GM18520 (cell line): ENCODE measurements around the gene IQSEC1.

ENCODE experiments used
- ATAC-seq: cut with Tn5 transposase; IDR thresholded peaks from one replicate; pipeline ENCODE4 v1.9.1; 2021; ENCODE audit not compliant: unreplicated experiment

IQSEC1 gene

DNA sequence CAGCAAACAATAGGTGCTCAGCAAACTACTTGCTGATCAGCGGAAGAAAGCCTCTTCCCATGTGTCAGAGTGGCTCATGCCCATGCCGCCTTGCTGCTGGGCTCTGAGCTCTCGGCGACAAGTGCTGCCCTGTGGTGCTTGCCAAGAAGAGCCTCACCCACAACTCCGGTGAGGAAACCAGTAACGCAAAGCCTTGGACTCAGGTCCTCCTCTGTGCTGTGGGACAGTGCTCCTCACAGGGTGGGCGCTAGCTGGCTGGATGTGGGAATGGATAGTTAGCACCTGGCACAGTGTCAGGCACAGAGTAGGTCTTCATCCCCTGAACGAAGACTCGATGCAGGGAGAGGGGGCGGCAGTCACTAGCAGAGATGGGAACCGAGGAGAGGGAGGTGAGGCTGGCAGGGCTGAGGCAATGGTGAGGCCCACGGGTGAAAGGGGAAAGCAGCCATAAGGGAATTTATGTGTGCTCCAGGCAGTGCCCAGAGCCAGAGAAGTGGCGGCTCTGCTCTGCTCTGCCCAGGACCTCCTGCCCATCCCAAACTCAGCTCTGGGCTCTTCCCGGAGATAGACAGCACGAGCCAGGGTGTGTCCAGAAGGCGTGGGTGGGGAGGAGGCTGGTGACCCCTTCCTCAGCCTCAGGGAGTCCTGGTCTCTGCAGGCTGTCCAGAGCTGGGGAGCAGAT, 55.7 kb downstream of the IQSEC1 start:
- no peak for ATAC-seq

DNA sequence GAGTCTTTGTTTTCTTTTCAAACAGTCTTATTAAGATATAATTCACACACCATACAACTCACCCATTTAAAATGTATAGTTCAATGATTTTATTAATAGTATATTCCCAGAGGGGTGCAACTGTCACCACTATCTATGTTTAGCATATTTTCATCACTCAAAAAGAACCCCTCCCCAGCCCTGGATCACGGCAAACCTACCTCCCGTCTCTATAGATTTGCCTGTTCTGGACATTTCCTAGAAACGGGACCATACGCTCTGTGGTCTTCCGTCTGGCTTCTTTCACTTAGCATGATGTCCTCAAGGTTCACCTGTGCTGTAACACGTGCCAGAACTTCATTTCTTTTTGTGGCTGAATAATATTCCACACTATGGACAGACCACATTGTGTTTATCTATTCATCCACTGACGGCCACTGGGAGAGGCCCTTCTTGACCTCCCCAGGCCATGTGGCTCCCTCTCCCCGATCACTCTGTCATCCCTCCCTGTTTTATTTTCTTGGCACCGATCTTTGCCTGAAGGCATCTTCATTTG, 56.4 kb downstream of the IQSEC1 start:
- no peak for ATAC-seq

DNA sequence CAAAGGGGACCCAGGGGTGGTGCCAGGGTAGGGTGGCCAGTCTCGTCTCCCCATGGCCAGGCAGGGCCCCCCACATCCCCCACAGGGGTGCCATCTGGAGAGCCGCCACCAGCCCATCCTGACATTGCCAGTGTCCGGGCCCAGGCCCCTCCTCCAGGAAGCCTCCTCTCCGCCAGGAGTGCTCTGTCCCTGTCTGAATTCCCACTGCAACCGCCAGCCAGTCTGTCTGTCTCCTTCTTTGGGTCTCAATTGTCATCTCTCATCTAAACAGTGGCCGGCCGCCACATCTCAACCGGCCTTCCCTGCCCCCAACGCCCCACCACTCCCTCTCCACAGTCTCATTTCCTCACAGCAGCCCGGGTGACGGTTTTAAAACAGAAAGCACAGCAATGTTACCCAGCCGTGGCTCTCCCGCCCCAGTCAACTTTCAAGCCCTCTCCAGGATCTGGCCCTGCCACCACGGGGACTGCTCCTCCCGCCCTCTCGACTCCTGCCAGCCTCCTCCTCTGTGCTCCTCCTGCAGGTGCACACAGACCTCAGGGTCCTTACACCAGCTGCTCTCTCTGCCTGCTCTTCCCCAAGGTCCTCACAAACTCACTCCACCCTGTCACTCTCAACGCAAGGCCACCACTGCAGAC, 57.0 kb downstream of the IQSEC1 start:
- no peak for ATAC-seq

DNA sequence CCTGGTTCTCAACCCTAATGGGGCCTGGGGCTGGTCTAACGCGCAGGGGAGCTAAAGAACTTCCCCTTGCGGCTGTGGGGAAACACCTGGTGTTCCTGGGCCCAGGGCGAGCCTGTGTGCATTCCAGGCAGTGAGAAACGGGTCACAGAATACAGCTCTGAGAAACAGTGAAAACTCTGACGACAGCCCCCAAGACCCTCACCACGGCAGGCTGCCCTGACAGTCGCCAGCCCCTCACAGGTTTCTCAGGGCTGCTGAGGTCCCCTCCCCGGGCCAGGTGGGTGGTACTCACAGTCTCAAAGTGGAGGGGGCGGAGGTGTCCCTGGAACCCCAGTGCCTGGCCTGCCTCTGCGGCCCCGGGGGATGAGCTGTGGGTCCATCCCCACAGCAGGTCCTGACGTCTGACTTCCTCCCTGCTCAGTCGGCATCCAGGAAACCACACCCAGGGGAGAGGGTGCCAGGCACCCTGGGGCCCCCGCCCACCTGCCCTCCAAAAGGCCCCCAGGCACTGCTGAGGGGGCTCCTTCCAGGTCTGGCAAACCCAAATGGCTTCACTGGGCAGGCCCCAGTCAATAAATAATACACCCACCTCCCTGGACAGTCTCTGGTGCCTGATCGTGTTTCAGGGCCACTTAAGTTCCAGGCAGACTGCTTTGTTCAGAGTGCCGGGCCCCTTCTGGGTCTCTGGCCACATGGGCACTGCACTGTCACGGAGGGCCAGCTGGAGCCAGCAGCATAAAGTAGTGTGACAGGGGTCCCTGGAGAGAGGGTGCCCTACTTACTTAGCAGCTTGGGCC, 57.7 kb downstream of the IQSEC1 start:
- ATAC-seq: no peak

DNA sequence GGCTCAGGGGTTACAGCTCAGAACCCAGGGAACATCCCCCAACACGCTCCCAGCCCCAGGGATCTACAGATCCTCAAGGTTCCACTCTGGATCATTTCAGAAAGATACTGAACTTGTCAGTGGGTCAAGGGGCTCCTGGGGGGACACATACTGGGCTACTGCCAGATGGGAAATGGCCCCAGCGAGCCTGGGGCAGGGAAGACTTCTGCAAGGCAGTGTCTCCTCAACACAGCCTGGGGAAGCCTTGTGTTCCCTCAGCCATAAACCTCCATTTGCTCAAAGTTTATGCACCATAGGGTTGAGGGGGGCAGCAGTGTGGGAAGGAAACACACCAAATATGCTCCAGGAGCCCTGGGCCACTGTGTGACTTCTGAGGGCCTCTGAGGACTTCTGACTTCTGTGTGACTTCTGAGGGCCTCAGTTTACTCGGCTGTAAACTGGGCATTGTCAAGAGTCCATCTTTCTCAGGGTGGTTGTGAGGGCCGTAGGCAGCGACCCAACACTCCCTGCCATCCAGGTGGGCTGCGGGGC, 58.4 kb downstream of the IQSEC1 start:
- no peak for ATAC-seq

DNA sequence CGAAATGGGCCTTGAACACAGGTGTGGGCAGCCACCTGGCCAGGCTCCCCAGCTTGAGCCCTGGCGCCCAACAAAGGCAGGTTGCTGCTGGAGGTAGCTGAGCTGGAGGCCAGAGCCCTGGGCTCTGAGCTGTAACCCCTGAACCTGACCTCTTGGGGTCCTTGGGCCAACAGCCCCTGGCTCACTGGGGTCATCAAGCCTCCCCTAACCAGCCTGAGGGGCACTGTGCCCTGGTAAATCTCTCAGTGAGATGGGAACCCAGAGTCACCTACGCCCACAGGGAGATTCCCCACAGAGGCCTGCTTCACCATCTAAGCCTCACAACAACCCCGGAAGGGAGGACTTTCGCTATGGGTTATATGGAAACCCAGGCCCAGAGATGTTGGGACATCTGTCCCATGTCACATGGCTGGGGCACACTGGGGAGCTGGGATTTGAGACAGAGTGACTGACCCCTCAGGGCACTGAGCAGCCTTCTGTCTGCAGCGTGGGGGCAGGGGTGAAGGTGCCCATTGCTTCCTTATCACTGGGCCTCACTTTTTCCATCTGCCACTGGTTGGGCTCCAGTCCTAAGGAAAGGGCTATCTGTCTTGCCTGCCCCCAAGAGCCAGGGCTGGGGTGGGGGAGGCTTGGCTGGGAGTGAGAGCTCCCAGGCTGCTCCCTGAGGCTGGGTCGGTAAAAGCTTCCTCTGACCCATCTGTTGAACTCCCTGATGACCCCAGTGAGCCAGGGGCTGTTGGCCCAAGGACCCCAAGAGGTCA, 59.1 kb downstream of the IQSEC1 start:
- ATAC-seq: no peak

DNA sequence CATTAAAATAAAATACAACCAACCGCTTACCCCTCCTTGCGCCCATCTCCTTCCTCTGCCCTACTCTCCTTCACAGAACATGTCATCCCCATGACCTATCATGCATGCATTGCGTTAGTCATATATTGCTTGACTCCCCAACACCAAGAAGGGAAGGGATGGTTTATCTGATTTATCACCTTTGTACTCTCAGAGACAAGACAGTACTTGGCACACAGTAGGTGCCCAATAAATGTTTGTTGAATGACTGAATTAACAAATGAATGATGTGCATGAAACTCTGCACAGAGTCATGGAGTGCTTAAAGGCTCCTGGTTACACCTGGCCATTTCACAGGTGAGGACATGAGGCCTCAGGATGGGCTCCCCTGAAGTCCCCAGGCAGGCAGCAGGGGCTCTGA, 59.7 kb downstream of the IQSEC1 start:
- ATAC-seq: no peak

DNA sequence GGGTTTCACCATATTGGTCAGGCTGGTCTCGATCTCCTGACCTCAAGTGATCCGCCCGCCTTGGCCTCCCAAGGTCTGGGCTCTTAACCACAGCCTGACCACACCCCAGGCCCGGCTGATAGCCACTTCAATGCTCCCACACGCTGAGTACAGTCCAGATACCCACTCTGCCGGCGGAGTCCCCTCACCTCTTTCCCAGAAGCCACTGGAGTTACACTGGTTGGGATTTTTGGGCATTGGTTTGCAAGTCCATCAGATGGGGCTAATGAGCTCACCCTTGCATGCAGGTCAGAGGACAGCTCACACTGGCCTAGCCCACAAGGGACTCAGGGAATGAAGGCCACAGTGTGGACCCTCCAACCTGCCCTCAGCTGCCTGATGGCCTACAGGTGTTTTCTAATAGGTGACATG, 60.1 kb downstream of the IQSEC1 start:
- ATAC-seq: no peak

DNA sequence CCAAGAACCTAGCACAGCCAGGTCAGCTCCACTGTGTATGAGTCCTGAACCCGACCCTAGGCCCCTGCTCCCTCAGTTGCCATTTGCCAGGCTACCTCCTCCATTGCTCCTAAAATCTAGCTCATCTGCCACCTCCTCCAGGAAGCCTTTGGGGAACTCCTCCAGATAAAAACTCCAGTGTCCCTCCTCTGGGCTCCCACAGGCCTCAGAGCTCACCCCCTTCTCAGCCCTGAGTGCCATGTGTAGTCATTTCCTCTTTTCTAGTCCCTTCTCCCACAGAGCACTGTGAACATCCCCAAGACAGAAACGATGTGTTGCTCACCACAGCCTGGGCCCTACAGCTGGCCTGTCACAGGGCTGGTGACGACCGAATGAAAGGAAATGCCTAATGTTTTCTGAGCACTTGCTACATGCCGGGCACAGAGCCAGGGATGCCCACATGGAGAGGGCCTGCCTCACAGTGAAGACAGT, 61.0 kb downstream of the IQSEC1 start:
- ATAC-seq: peak; percentile 32

DNA sequence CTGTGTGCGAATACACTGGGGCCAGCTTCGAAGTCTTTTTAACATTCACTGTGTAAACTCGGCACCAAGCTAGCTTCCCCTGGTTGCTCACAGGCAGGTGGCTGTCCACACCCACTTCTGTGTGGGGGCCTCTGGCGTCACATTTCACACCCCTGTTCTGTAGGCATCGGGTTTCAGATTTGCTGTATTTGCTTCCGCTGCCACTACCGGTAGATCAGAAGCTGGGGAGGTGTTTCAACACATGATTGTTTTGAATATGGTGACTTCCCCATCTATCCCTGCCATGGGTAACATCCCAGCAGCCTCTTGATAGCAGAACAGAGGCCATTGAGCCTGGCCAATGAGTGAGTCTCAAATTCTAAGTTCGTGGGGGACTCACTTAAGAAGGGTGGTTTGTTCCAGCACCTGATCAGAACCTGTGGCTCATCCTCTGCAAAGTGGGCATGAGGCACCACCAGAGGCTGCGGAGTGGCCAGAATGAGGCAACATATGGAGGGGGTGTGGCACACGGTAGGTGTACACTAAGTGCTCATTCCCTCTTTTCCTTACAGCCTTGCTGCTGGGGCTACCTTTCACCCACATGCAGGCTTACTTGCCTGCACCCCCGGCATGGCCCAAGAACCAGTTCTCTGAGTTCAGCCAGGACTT, 61.5 kb downstream of the IQSEC1 start:
- ATAC-seq: peak; percentile 49

DNA sequence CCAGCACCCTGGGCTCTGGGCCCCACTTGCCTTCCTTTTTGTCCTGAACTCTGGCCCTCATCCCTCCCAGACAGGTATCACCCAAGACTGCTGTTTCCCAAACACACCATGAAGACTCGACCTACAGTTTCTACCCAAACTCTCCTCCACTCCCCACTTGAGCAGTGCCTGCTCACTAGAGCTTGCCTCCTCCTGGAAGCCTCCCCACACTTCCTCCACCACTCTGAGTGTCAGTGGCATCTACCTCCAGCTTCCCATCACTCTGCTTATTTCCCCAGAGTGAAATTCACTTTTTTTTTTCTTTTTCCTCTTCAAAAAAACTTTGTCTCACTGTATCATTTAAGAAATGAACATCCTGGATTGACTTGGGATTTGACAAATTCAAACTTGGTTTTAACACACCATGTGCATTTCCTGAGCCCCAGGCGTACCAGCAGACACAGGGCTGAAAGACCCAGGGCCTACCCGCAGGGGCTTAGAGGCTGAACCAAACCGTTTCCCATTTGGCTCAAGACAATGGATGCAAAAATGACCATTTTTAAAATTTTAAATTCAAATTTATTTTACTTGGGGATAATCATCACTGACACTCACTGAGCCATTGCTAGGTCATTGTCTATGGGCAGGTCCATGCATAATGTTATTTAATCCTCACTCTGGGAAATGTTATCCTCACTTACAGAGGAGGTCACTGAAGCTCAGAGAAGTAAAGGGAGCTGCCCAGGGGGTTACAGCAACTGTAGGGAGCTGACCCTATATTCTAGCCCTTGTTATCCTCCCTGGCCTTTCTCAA, 62.3 kb downstream of the IQSEC1 start:
- no peak for ATAC-seq

DNA sequence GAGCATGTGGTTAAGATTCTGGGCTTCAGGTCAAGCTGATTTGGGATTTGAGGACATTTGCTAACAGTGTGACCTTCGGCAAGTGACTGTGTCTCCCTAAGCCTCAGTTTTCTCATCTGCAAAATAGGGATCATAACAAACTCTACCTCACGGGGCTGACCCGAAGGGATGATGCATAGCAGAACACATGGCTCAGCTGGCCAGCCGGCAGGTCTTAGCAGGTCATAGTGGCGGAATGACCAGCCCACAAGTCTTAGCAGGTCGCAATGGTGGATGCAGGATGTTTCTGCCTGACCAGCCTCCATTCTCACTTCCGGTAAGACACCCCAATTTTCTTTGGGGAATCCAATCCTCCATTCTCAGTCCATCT, 63.3 kb downstream of the IQSEC1 start:
- no peak for ATAC-seq

DNA sequence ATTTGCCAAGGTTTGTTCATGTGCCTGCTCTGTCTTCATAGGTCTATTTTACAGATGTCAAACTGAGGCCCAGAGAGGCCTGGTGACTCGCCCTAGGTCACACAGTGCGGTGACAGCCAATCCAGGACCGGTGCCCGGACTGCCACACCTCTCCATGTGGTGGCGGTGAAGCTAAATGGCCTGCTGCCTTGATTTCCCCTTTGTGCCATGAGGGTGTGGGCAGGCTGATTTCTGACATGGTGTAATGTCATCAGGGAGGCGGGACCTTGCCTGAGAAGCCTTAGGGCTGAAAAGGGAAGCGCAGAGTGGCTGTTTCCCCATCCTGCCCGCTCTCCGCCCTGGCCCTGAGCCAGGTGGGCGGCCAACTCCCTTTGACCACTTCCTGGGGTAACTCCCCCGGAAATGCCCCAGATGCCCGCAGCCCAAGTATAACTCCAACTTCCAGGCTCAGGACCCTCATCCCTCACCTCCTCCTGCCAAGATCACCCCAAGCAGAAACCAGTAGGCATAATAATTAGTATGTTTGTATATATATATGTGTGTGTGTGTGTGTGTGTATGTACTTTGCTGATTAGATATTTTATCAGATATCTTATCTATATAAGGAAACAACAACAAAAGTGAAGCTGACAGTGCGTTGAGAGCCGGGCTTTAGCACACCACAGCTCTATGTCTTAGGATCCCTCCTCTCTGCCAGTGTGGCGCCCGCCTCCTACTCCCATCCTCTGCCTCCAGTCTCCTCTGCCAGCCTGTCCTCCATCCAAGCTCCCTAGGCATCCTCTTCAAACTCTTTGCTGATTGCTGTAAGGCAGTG, 63.9 kb downstream of the IQSEC1 start:
- ATAC-seq: no peak

DNA sequence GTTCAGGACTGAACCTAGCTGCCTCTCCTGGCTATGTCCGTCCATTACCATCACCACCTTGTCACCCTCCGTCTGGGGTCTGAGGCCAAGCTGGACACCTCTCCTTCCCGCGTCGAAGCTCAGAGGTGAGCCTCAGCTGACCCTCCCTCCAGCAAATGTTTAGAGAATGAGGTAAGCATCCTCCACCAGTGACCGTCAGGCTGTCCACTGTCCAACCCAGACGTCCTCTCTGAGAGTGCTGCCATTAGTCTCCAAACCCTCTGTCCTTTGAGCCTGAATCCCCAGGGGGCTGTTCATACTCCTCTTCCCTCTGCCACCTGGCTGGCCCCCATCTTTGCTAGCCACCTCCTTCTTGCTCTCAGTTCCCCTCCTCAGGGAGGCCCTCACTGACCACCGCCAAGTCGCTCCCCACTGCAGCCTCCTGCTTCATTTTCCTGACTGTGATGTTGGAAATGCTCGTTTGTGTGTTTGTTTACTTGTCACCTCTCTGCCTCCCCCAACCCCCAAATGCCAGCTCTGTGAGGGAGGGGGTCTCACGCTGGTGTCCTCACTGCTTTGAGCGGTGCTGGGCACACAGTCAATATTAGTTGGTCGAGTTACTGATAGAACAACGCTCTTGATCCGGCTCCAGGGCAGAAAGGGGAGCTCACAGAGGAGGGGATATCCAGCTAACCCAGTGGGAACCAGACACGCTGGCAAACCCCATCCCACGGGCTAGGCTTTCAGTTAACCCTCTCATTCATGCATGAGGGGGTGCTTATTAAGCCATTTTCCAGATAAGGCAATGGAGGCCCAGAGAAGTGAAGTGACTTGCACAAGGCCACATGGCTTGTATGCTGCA, 64.9 kb downstream of the IQSEC1 start:
- ATAC-seq: no peak

DNA sequence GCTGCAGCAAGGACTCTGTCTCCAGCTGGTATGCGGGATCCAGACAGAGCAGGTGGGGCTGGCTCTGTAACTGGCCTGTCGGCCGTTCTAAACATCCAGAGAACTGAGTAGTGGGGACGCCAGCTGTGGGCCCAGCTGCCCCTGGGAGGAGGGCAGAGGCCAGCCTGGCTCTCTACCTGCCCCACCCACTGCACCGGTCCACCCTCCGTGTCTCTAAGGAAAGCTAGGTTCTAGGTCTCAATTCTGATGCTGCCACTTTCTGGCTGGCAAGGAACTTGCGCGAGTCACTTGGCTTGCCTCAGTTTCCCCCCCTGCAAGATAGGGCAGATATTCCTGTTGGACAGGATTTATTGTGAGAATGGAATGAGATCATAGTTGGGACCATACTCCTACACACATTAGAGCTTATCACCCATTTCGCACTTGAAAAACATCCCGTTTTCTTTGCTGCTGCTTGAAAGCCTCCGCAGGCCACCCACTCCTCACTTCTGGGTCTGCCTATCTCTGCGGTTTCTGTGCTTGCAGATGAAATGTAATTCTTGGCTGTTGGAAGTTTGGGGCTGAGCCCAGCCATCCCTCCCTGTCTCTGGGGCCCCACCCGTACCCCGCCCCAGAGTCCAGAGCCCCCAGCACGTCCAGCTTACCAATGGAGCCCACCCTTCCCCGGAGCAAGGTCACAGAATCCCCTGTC, 65.8 kb downstream of the IQSEC1 start:
- no peak for ATAC-seq

DNA sequence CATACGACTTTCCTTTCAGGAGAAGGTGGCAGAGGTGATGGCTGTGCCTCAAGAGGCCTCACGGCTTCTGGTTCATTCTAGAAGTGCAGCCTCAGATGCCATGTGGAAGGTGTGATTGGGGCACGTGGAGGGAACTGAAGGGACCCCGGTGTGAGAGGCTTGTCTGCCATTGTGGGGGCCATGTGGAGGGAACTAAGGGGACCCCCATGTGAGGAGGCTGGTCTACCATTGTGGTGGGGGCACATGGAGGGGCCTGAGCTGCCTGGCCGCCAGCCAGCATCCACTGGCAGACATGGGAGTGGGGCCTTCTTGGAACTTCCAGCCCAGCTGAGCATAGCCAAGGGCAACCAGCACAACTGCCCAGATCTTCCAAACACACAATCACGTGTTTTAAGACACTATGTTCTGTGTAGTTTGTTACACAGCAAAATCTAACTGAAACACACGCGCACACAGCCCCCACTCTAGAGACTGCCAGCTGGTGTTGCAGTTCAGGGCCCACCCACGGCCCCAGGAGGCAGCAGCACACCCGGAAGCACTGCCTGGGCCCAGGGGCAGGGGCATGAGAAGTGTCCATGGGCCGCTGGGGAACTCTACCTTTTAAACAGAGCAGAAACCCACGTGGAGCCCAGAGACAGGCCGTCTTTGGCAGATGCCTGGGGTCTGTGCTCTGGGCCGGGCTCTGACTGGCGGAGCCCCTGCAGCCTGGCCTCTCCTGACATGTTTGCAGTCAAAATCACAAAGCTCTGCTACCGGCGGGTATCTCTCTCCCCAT, 66.8 kb downstream of the IQSEC1 start:
- no peak for ATAC-seq
